Ovary (tissue), 3 donors: ENCODE measurements around the gene CLIC3.

Source experiments
- EP300 ChIP-seq: sonication (generic); formaldehyde crosslinking; IDR thresholded peaks from one replicate; pipeline ENCODE4 v1.6.1; 2017; ENCODE audit warnings: antibody characterized with exemption
- TF ChIP-seq, protein P1 (sequence below), 3 donors: fragments of 450-650 bp in 2 of 3; fragments of 200-600 bp in 1 of 3; IDR thresholded peaks; one replicate each; pipeline versions ENCODE4 v1.5.1 to v1.8.0; 2016 to 2022; ENCODE audit warnings: antibody characterized with exemption in 3 of 3, mild to moderate bottlenecking in 1 of 3
- donor health status: DM: no; HTN: no; CAD: no.

DNA sequence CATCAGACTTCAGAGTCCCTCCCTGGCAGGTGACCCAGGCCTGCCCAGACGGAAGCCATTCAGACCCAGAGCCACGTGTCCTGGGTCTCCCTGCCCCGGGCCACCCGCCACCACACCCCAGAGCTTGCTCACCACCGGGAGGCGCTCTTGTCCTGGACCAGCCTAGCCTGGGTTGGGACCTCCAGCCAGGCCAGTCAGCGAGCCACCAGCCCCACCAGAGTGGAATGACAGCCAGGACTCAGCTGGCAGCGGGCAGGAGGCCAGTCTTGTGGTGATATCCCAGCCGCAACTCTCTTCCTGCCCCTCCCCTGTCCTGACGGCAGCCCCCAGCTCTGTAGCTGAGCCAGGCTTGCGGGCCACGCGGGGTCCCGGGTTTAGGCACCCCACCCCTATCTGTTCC, 20.7 kb downstream of the CLIC3 start:
- TF ChIP-seq EP300, result no peak
- TF ChIP-seq, protein P1, sequence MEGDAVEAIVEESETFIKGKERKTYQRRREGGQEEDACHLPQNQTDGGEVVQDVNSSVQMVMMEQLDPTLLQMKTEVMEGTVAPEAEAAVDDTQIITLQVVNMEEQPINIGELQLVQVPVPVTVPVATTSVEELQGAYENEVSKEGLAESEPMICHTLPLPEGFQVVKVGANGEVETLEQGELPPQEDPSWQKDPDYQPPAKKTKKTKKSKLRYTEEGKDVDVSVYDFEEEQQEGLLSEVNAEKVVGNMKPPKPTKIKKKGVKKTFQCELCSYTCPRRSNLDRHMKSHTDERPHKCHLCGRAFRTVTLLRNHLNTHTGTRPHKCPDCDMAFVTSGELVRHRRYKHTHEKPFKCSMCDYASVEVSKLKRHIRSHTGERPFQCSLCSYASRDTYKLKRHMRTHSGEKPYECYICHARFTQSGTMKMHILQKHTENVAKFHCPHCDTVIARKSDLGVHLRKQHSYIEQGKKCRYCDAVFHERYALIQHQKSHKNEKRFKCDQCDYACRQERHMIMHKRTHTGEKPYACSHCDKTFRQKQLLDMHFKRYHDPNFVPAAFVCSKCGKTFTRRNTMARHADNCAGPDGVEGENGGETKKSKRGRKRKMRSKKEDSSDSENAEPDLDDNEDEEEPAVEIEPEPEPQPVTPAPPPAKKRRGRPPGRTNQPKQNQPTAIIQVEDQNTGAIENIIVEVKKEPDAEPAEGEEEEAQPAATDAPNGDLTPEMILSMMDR (IDR thresholded peaks at IDR 0.05), result no peak
